H1 (cell line): ENCODE data around the gene QSER1. TPM values are rescaled to one million over a fixed set of nuclear protein-coding genes. Genes with fewer than 3 reads are reported as not detected.

Experiments used
- CTCF ChIA-PET: fragments of 300-600 bp; sonication (Branson Sonifier 250); formaldehyde crosslinking; loops from one replicate; lab custom pipeline; 2021; ENCODE audit not compliant: partially characterized antibody; lab: Charles Lee
- POLR2A ChIA-PET: fragments of 300-600 bp; sonication (Branson Sonifier 250); formaldehyde crosslinking; loops from one replicate; lab custom pipeline; 2021; ENCODE audit warnings: inconsistent platforms; ENCODE audit not compliant: partially characterized antibody; lab: Charles Lee
- DNase-seq, 2 experiments: peaks; one replicate each; pipeline versions ENCODE4 v3.0.0 to v3.0.0-alpha.2; 2010 to 2022; ENCODE audit warnings: low spot score in 2 of 2, low read depth in 1 of 2, mixed read lengths in 1 of 2
- FAIRE-seq: peaks from 2 replicates; lab custom pipeline; 2011; peaks lifted over from hg19 to GRCh38; lab: Jason Lieb, UNC
- H2AFZ ChIP-seq: 2 replicates; pipeline ENCODE4 v1.8.1; 2012; ENCODE audit warnings: low read length, inconsistent platforms
- H2AK5ac ChIP-seq: 2 replicates; pipeline ENCODE4 v1.6.1; 2013; ENCODE audit warnings: low read depth, low read length
- H2BK120ac ChIP-seq: replicated peaks from 2 replicates; pipeline ENCODE3; 2013; ENCODE audit warnings: low read depth, low read length, inconsistent platforms
- H2BK12ac ChIP-seq: 2 replicates; pipeline ENCODE4 v1.6.1; 2013; ENCODE audit warnings: low read depth, low read length
- H2BK15ac ChIP-seq: 2 replicates; pipeline ENCODE4 v1.6.1; 2013; ENCODE audit warnings: low read length
- H2BK20ac ChIP-seq: 2 replicates; pipeline ENCODE4 v1.6.1; 2013; ENCODE audit warnings: low read length
- H2BK5ac ChIP-seq: 2 replicates; pipeline ENCODE4 v1.6.1; 2013; ENCODE audit warnings: low read depth, low read length
- H3K14ac ChIP-seq: 2 replicates; pipeline ENCODE4 v1.6.1; 2013; ENCODE audit warnings: inconsistent platforms; ENCODE audit not compliant: insufficient read length
- H3K18ac ChIP-seq: 2 replicates; pipeline ENCODE4 v1.6.1; 2013; ENCODE audit warnings: low read length; ENCODE audit errors: extremely low read depth
- H3K23ac ChIP-seq: 2 replicates; pipeline ENCODE4 v1.6.1; 2013; ENCODE audit warnings: inconsistent platforms; ENCODE audit not compliant: insufficient read length
- H3K23me2 ChIP-seq: 2 replicates; pipeline ENCODE4 v1.6.1; 2013; ENCODE audit warnings: low read depth, low read length
- H3K27ac ChIP-seq: 2 replicates; pipeline ENCODE4 v1.6.1; 2011; ENCODE audit warnings: low read depth, low read length, inconsistent platforms
- H3K27me3 ChIP-seq, 4 experiments: replicated peaks in 1 of 4; 1 replicate in 1 of 4; 2 replicates in 3 of 4; pipeline versions ENCODE4 v1.6.1 to v1.8.1; 2011 to 2013; ENCODE audit warnings: low read length in 3 of 4, mild to moderate bottlenecking in 3 of 4, inconsistent platforms in 2 of 4, mixed read lengths in 2 of 4, moderate library complexity in 1 of 4; ENCODE audit not compliant: control insufficient read depth in 3 of 4, insufficient read depth in 3 of 4; ENCODE audit errors: extremely low read depth in 1 of 4
- H3K36me3 ChIP-seq, 4 experiments: 2 replicates each; pipeline versions ENCODE4 v1.6.1 to v1.8.1; 2011 to 2013; ENCODE audit warnings: mild to moderate bottlenecking in 4 of 4, low read length in 3 of 4, moderate library complexity in 2 of 4, control low read depth in 1 of 4, inconsistent platforms in 1 of 4; ENCODE audit not compliant: insufficient read depth in 4 of 4, control insufficient read depth in 2 of 4
- H3K4ac ChIP-seq: replicated peaks from 2 replicates; pipeline ENCODE3; 2013; ENCODE audit warnings: low read length, low read depth, mixed read lengths, inconsistent platforms; ENCODE audit not compliant: insufficient read length
- H3K4me1 ChIP-seq, 4 experiments: replicated peaks in 1 of 4; 1 replicate in 1 of 4; 2 replicates in 3 of 4; pipeline versions ENCODE4 v1.6.1 to v1.8.1; 2011 to 2013; ENCODE audit warnings: low read length in 3 of 4, inconsistent platforms in 2 of 4, mixed read lengths in 1 of 4; ENCODE audit not compliant: insufficient read depth in 4 of 4, control insufficient read depth in 3 of 4
- H3K4me2 ChIP-seq, 2 experiments: 2 replicates each; pipeline versions ENCODE4 v1.6.1 to v1.8.1; 2011 to 2013; ENCODE audit warnings: low read depth in 2 of 2, low read length in 2 of 2, control low read depth in 1 of 2, inconsistent platforms in 1 of 2, mild to moderate bottlenecking in 1 of 2; ENCODE audit not compliant: insufficient read depth in 1 of 2
- H3K4me3 ChIP-seq, 4 experiments: fragments of 200-600, 300-600 bp in 1 of 4; sonication (generic), shearing (Covaris generic), sonication (Bioruptor Twin) in 1 of 4; 2 replicates each; pipeline versions ENCODE4 v1.5.1 to v1.8.1; 2011 to 2016; ENCODE audit warnings: low read length in 4 of 4, low read depth in 3 of 4, control low read depth in 2 of 4, inconsistent platforms in 2 of 4, mild to moderate bottlenecking in 2 of 4, mixed read lengths in 1 of 4, moderate library complexity in 1 of 4; ENCODE audit not compliant: insufficient read depth in 2 of 4; ENCODE audit errors: extremely low read depth in 1 of 4
- H3K56ac ChIP-seq: replicated peaks from 2 replicates; pipeline ENCODE3; 2013; ENCODE audit warnings: low read depth, mild to moderate bottlenecking, mixed read lengths, low read length, inconsistent platforms; ENCODE audit not compliant: insufficient read length
- H3K79me1 ChIP-seq: 2 replicates; pipeline ENCODE4 v1.6.1; 2013; ENCODE audit warnings: low read depth, low read length, control low read depth
- H3K79me2 ChIP-seq, 2 experiments: 2 replicates each; pipeline versions ENCODE4 v1.6.1 to v1.8.1; 2012 to 2013; ENCODE audit warnings: low read length in 2 of 2, mild to moderate bottlenecking in 2 of 2, inconsistent platforms in 1 of 2; ENCODE audit not compliant: insufficient read depth in 2 of 2, control insufficient read depth in 1 of 2
- H3K9ac ChIP-seq, 4 experiments: replicated peaks in 1 of 4; 1 replicate in 1 of 4; 2 replicates in 3 of 4; pipeline versions ENCODE4 v1.6.1 to v1.8.1; 2011 to 2013; ENCODE audit warnings: low read depth in 3 of 4, low read length in 3 of 4, control low read depth in 2 of 4, mild to moderate bottlenecking in 2 of 4, moderate library complexity in 2 of 4, inconsistent platforms in 1 of 4; ENCODE audit errors: extremely low read depth in 1 of 4
- H3K9me3 ChIP-seq, 2 experiments: 2 replicates each; pipeline versions ENCODE4 v1.6.1 to v1.8.1; 2012 to 2013; ENCODE audit warnings: mild to moderate bottlenecking in 2 of 2, moderate library complexity in 2 of 2, control low read depth in 1 of 2, inconsistent platforms in 1 of 2, low read depth in 1 of 2, low read length in 1 of 2, mixed read lengths in 1 of 2; ENCODE audit not compliant: insufficient read depth in 2 of 2
- H4K20me1 ChIP-seq, 2 experiments: replicated peaks in 1 of 2; 2 replicates each; pipeline versions ENCODE3 to v1.8.1; 2011 to 2013; ENCODE audit warnings: inconsistent platforms in 2 of 2, low read length in 2 of 2, mild to moderate bottlenecking in 1 of 2; ENCODE audit not compliant: insufficient read depth in 2 of 2, control insufficient read depth in 1 of 2
- H4K5ac ChIP-seq: 2 replicates; pipeline ENCODE4 v1.6.1; 2013; ENCODE audit warnings: low read length, low read depth, mixed read lengths, inconsistent platforms; ENCODE audit not compliant: insufficient read length
- H4K8ac ChIP-seq: 2 replicates; pipeline ENCODE4 v1.8.0; 2013; ENCODE audit warnings: mild to moderate bottlenecking, moderate library complexity, low read length, inconsistent platforms; ENCODE audit not compliant: insufficient read depth; ENCODE audit errors: extremely low read depth
- H4K91ac ChIP-seq: replicated peaks from 2 replicates; pipeline ENCODE3; 2013; ENCODE audit warnings: low read length, mixed read lengths, inconsistent platforms; ENCODE audit not compliant: insufficient read length
- CBX5 ChIP-seq: fragments of 300-800, 300-1000 bp; sonication (generic); IDR thresholded peaks from 2 replicates; pipeline ENCODE4 v1.7.1; 2016; ENCODE audit warnings: antibody characterized with exemption, low read length, low read depth
- CBX8 ChIP-seq: fragments of 300-800, 300-1000 bp; sonication (generic); IDR thresholded peaks from 2 replicates; pipeline ENCODE4 v1.7.1; 2016; ENCODE audit warnings: low read depth, low read length, borderline replicate concordance
- EP300 ChIP-seq, 2 experiments: IDR thresholded peaks; 1 replicate in 1 of 2; 2 replicates in 1 of 2; pipeline ENCODE4 v1.6.1; 2011 to 2012; ENCODE audit warnings: low read depth in 2 of 2, low read length in 2 of 2, mild to moderate bottlenecking in 2 of 2, borderline replicate concordance in 1 of 2, inconsistent platforms in 1 of 2, moderate library complexity in 1 of 2
- HDAC6 ChIP-seq: IDR thresholded peaks from one replicate; pipeline ENCODE4 v1.7.1; 2012; ENCODE audit warnings: low read depth, mild to moderate bottlenecking, inconsistent platforms, low read length, moderate library complexity
- NANOG ChIP-seq: IDR thresholded peaks from 2 replicates; pipeline ENCODE4 v1.6.1; 2011; ENCODE audit warnings: low read length, low read depth, mild to moderate bottlenecking, inconsistent platforms; ENCODE audit not compliant: insufficient read depth, poor library complexity, severe bottlenecking
- NRF1 ChIP-seq: IDR thresholded peaks from 2 replicates; pipeline ENCODE4 v1.6.1; 2011; ENCODE audit warnings: mild to moderate bottlenecking, low read depth, low read length, improper control_type of control experiment
- SIRT6 ChIP-seq: IDR thresholded peaks from one replicate; pipeline ENCODE4 v1.7.1; 2012; ENCODE audit warnings: low read length, inconsistent platforms
- SIX5 ChIP-seq: IDR thresholded peaks from 2 replicates; pipeline ENCODE4 v1.6.1; 2011; ENCODE audit warnings: mild to moderate bottlenecking, low read depth, low read length
- SP2 ChIP-seq: IDR thresholded peaks from 2 replicates; pipeline ENCODE4 v1.6.1; 2012; ENCODE audit warnings: mild to moderate bottlenecking, low read length, inconsistent platforms
- TAF7 ChIP-seq: optimal IDR thresholded peaks from 2 replicates; pipeline ENCODE3; 2011; ENCODE audit warnings: low read depth, mild to moderate bottlenecking, inconsistent platforms, low read length, moderate library complexity, borderline replicate concordance
- YY1 ChIP-seq: IDR thresholded peaks from 2 replicates; pipeline ENCODE4 v1.6.1; 2011; ENCODE audit warnings: low read depth, mild to moderate bottlenecking, low read length
- polyA plus RNA-seq, 7 experiments: library from polyadenylated mRNA; depleted of rRNA in 3 of 7; stranded (reverse) in 5 of 7; unstranded in 2 of 7; fragments of >200 nt in 5 of 7; fragments of 200-250 nt in 2 of 7; gene quantifications; 1 replicate in 5 of 7; 2 replicates in 1 of 7; 4 replicates in 1 of 7; pipeline versions ENCODE4 v1.2.1 to v1.2.3, GENCODE V29; 2011 to 2013; ENCODE audit warnings: missing spikeins in 2 of 7, mixed read lengths in 2 of 7
- total RNA-seq: library from RNA; stranded (reverse); fragmentation: NEBNext Ultra II Directional; extraction: Animal tissue kit (Norgen Biotek cat#: 25700); gene quantifications from 2 replicates; pipeline ENCODE4 v1.2.1, GENCODE V29; 2021

QSER1 gene
- total and polyA plus RNA-seq, 2 of the 8 experiments (the other 6 are each of a cell fraction or from before 2014, with no cell fraction given): 29.3 to 117 TPM

- H3K79me1 ChIP-seq: peaks cover 12% of the 10 kb centered on the region
- no peak overlapping the region for H3K14ac ChIP-seq
- no peak overlapping the region for H3K56ac ChIP-seq
- H3K23ac ChIP-seq: no peak overlapping the region
- H3K9me3 ChIP-seq: no peaks in the 10 kb centered on the region
- no peak overlapping the region for H3K27ac ChIP-seq
- H3K4me1 ChIP-seq: peaks cover 2 to 19% (median 14%) of the 10 kb centered on the region in 4 experiments
- H2BK15ac ChIP-seq: no peak overlapping the region
- H2BK120ac ChIP-seq: no peak overlapping the region
- no peak overlapping the region for H2BK5ac ChIP-seq
- ChIA-PET CTCF (no interaction called here), POLR2A (no interaction called here)
- FAIRE-seq (no peak), DNase-seq (peak in 1 of 2 experiments; percentile 13)
- no peak overlapping the region for H4K91ac ChIP-seq
- H3K79me2 ChIP-seq: peaks cover 84 to 100% of the 10 kb centered on the region in 2 experiments
- H3K18ac ChIP-seq: no peak overlapping the region
- H3K23me2 ChIP-seq: no peaks in the 10 kb centered on the region
- no peak overlapping the region for H2AK5ac ChIP-seq
- H3K4me2 ChIP-seq: no peak overlapping the region
- H3K9ac ChIP-seq: no peak overlapping the region
- H2BK12ac ChIP-seq: no peak overlapping the region
- H3K4ac ChIP-seq: no peak overlapping the region
- no peak overlapping the region for H3K4me3 ChIP-seq
- H4K8ac ChIP-seq: no peak overlapping the region
- no peak overlapping the region for H4K5ac ChIP-seq
- no peaks in the 10 kb centered on the region for H3K27me3 ChIP-seq
- no peak overlapping the region for H2AFZ ChIP-seq
- H4K20me1 ChIP-seq: peaks cover 33 to 47% of the 10 kb centered on the region in 2 experiments
- peaks cover 0 to 41% (median 3%) of the 10 kb centered on the region in 4 experiments; a peak in 4 of 8 replicates for H3K36me3 ChIP-seq
- H2BK20ac ChIP-seq: no peak overlapping the region
- TF ChIP-seq EP300 (IDR thresholded peaks at IDR 0.05; ENCODE audit: borderline replicate concordance in 1 of 2, low read depth in 2 of 2, low read length in 2 of 2) (no peak), SIRT6 (no peak), SIX5 (no peak), HDAC6 (no peak), CBX5 (no peak), SP2 (no peak), NRF1 (no peak), NANOG (no peak), YY1 (no peak), TAF7 (no peak), CBX8 (no peak)
Measured at GRCh38 chr11:32899438-32899837, 6.8 kb downstream of the QSER1 start.
